ENCODE results near the gene DDR1. TPM values are rescaled to one million over a fixed set of nuclear protein-coding genes. Genes with fewer than 3 reads are reported as not detected.
A peak's percentile ranks its signal among the peaks of the same experiment; 100 is the strongest.
"Not testable (repeated sequence)": the region's sequence is repeated elsewhere in the genome, so short reads cannot be mapped to it uniquely, and the experiment has no call there.

The DDR1 gene
- polyA plus RNA-seq, 1 donor: 167 TPM

- no peak for DNase-seq
These were observed 34.2 kb upstream of the DDR1 start for GRCh38 chr6:30849903-30850651.

GRCh38 chr6:30852459-30852858 is 31.9 kb upstream of the DDR1 start:
- not testable (repeated sequence) for DNase-seq

GRCh38 chr6:30854285-30855040 is 29.9 kb upstream of the DDR1 start:
- DNase-seq: no peak

GRCh38 chr6:30855429-30856075 is 28.8 kb upstream of the DDR1 start:
- no peak for DNase-seq

GRCh38 chr6:30857112-30857511 is 27.2 kb upstream of the DDR1 start:
- DNase-seq: no peak

GRCh38 chr6:30857549-30857948 is 26.8 kb upstream of the DDR1 start:
- no peak for DNase-seq

- not testable (repeated sequence) for DNase-seq
These were observed 24.6 kb upstream of the DDR1 start for GRCh38 chr6:30859726-30860125.

- no peak for DNase-seq
These were observed 22.9 kb upstream of the DDR1 start for GRCh38 chr6:30861257-30862048.

GRCh38 chr6:30862156-30862875 is 22.0 kb upstream of the DDR1 start:
- DNase-seq: no peak

- no peak for DNase-seq
These were observed 20.0 kb upstream of the DDR1 start for GRCh38 chr6:30864325-30864724.

- DNase-seq: not testable (repeated sequence)
These were observed 15.0 kb upstream of the DDR1 start for GRCh38 chr6:30869241-30869749.

GRCh38 chr6:30870546-30870945 is 13.8 kb upstream of the DDR1 start:
- DNase-seq: no peak

- DNase-seq: no peak
These were observed 12.6 kb upstream of the DDR1 start for GRCh38 chr6:30871592-30872183.

- no peak for DNase-seq
These were observed 11.1 kb upstream of the DDR1 start for GRCh38 chr6:30873137-30873640.

GRCh38 chr6:30873795-30874194 is 10.5 kb upstream of the DDR1 start:
- not testable (repeated sequence) for DNase-seq

- DNase-seq: no peak
These were observed 8.9 kb upstream of the DDR1 start for GRCh38 chr6:30875244-30876038.

- DNase-seq: no peak
These were observed 8.1 kb upstream of the DDR1 start for GRCh38 chr6:30876039-30876730.

GRCh38 chr6:30877419-30878262 is 6.7 kb upstream of the DDR1 start:
- DNase-seq: peak; percentile 93

Data from left kidney (tissue), 2 donors.